ENCODE measurements around the gene MRPL36.

DNA sequence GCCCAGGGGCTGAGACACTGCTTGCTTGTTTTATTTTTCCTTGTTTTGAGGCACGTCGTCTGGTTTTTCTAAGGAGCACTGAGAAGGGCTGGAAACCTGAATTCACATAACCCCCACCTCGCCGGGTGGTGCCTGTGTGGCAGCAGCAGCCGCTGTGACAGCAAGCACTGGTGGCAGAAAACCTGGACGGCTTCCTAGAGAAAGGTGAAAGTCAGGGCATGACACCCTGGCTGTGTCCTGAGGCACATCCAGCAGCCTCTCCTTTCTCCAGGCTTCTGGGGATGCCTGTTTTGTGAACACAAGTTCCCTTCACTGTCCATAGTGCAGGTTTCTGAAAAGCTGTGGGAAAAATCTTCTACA, 29.2 kb downstream of the MRPL36 start:
- TF ChIP-seq POLR2AphosphoS5 (IDR thresholded peaks at IDR 0.05; ENCODE audit: low read depth, low read length) (no peak), POLR2A (IDR thresholded peaks at IDR 0.05; ENCODE audit: low read depth, low read length) (no peak), TAF1 (IDR thresholded peaks at IDR 0.05; ENCODE audit: low read depth, low read length) (no peak), SPI1 (IDR thresholded peaks at IDR 0.05; ENCODE audit: low read depth, low read length) (no peak), PAX5 (IDR thresholded peaks at IDR 0.05; ENCODE audit: insufficient read depth, low read length, severe bottlenecking) (no peak)
